Brain microvascular endothelial cell (primary cell): ENCODE data around the gene MRPL24.
A peak's percentile ranks its signal among the peaks of the same experiment; 100 is the strongest.

Experiments
- DNase-seq: peaks from one replicate; pipeline ENCODE4 v3.0.0-alpha.2; 2020
- H3K27ac ChIP-seq: fragments of 250-450 bp; sonication (Bioruptor Pico); 2 replicates; pipeline ENCODE4 v1.5.1; 2020; ENCODE audit warnings: mild to moderate bottlenecking, moderate library complexity
- H3K27me3 ChIP-seq: fragments of 250-450 bp; sonication (Bioruptor Pico); replicated peaks from 2 replicates; pipeline ENCODE4 v1.5.1; 2020; ENCODE audit warnings: mild to moderate bottlenecking
- H3K36me3 ChIP-seq: fragments of 250-450 bp; sonication (Bioruptor Pico); replicated peaks from 2 replicates; pipeline ENCODE4 v1.5.1; 2020; ENCODE audit warnings: mild to moderate bottlenecking
- H3K4me3 ChIP-seq: 2 replicates; pipeline ENCODE4 v1.5.1; 2011; ENCODE audit warnings: low read depth, mild to moderate bottlenecking, control low read depth, low read length, moderate library complexity
- in situ Hi-C: cut with HindIII; loops from 2 replicates; pipeline ENCODE4 v1.10.0; 2017; ENCODE audit warnings: low sequenced_read_pairs, low pct_ligation_motif_present
- TF ChIP-seq, protein P1 (sequence below): IDR thresholded peaks from 2 replicates; pipeline ENCODE4 v1.5.1; 2011; ENCODE audit warnings: low read depth, mild to moderate bottlenecking, moderate library complexity, low read length, control low read depth, inconsistent platforms; ENCODE audit errors: missing control alignments

The MRPL24 gene

DNA sequence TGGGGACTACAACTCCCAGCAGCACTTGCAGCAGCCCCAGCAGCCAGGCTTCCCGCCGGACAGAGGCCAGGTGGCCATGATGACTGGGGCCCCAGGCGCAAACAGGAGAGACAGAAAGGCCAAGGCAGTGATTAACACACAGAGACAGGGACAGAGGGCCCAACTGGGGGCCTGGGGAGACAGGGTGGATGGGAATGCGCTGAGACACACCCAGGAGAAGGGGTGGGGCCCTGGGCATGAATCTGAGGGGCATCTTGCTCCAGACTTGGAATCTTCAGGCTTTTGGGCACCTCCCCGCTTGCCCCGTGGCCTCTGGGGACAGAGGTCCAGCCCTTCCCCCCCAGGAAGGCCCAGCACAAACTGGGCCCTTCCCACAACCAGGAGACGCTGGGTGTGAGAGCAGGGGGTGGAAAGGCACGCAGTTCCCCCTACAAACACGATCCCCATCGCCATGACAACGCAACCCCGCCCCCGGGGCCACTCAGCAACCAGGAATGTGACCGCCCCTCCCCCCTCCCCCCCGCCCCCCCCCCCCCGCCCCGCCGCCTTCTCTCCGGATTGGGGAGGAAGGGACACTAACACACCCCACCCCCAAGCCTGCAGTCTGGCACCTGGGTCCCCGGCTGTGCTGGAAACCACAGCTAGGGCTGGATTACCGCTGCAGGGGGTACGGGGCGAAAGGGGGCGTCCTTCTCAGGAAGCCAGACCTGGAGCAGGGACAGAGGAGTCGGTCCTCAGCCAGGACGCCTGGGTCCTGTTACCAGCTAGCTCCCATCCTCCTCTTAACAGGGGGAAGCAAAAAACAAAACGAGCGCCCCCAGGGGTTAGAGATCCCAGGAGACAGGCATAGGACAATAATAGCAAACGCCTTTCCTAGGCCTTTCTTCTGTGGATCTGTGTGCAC is 6.1 kb upstream of the MRPL24 start:
- Histone ChIP-seq H3K27ac (peak overlapping the region; percentile 99), H3K4me3 (peak overlapping the region; percentile 54), H3K36me3 (peaks cover 10% of the 10 kb centered on the region), H3K27me3 (no peaks in the 10 kb centered on the region)
- TF ChIP-seq, protein P1, sequence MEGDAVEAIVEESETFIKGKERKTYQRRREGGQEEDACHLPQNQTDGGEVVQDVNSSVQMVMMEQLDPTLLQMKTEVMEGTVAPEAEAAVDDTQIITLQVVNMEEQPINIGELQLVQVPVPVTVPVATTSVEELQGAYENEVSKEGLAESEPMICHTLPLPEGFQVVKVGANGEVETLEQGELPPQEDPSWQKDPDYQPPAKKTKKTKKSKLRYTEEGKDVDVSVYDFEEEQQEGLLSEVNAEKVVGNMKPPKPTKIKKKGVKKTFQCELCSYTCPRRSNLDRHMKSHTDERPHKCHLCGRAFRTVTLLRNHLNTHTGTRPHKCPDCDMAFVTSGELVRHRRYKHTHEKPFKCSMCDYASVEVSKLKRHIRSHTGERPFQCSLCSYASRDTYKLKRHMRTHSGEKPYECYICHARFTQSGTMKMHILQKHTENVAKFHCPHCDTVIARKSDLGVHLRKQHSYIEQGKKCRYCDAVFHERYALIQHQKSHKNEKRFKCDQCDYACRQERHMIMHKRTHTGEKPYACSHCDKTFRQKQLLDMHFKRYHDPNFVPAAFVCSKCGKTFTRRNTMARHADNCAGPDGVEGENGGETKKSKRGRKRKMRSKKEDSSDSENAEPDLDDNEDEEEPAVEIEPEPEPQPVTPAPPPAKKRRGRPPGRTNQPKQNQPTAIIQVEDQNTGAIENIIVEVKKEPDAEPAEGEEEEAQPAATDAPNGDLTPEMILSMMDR = peak; percentile 48
- in situ Hi-C loops = no loop called here
- DNase-seq = peak; percentile 95

DNA sequence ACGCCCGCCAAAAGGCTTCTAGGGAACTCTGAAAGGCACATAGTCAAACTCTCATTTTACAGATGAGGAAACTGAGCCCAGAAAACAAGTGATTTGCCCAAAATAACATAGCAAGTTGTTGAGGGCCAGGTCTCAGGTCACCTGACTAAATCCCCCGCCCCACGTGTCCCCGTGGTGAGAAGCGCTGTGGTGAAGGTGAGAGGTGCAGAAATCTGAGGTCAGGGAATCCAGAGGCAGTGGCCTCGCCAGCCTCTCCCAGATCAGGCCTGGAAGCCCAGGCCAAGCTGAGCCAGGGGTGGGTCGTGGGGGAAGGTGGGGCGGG is 5.5 kb upstream of the MRPL24 start:
- Histone ChIP-seq H3K27ac (peak overlapping the region; percentile 99), H3K36me3 (peaks cover 16% of the 10 kb centered on the region), H3K27me3 (no peaks in the 10 kb centered on the region), H3K4me3 (peak overlapping the region; percentile 24)
- no peak for DNase-seq
- in situ Hi-C loops = no loop called here
- TF ChIP-seq, protein P1 = no peak

GRCh38 chr1:156745881-156746280 is 5.0 kb upstream of the MRPL24 start:
- Histone ChIP-seq H3K27me3 (no peaks in the 10 kb centered on the region), H3K27ac (peak overlapping the region; percentile 99), H3K36me3 (peaks cover 17% of the 10 kb centered on the region), H3K4me3 (no peak overlapping the region)
- in situ Hi-C loops = no loop called here
- no peak for DNase-seq
- TF ChIP-seq, protein P1 = no peak

DNA sequence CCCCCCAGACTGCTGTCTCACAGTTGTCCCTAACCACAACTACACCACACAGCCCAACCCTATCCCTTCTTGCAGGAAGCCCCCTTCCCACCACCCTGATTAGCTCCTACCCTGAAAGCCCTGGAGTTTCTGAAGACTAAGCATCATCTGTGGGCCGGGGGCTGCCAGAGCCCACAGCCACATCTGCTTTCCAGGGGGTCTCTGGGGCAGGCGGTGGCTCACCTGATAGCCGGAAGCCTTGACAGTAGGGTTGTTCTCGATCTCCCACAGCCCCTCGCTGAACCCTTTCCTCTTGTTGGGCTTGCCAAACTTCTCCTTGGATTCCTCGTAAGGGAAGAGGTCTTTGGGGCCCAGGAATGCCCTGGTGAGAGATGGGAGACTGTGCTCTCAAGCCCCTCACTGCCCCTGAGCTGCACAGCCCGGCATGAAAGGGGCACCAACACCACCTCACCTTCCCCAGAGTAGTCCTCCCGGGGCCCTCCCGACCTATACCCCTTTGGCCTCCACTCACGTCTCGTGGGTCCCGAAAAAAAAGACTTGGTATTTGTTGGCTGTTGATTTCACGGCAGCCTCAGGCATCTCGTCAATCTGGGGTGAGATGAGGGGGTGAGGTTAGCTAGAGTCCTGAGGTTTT is 4.0 kb upstream of the MRPL24 start:
- TF ChIP-seq, protein P1 = no peak
- H3K36me3 ChIP-seq = peaks cover 17% of the 10 kb centered on the region
- DNase-seq = no peak
- H3K27ac ChIP-seq = no peak overlapping the region
- no peaks in the 10 kb centered on the region for H3K27me3 ChIP-seq
- H3K4me3 ChIP-seq = no peak overlapping the region
- in situ Hi-C loops = no loop called here

- H3K4me3 ChIP-seq = no peak overlapping the region
- in situ Hi-C loops = no loop called here
- TF ChIP-seq, protein P1 = no peak
- no peak overlapping the region for H3K27ac ChIP-seq
- DNase-seq = no peak
- H3K27me3 ChIP-seq = no peaks in the 10 kb centered on the region
- peaks cover 17% of the 10 kb centered on the region for H3K36me3 ChIP-seq
Observed at GRCh38 chr1:156744344-156744743, 3.5 kb upstream of the MRPL24 start.
